ENCODE data around the gene TMOD4. TPM values are rescaled to one million over a fixed set of nuclear protein-coding genes. Genes with fewer than 3 reads are reported as not detected.
A peak's percentile ranks its signal among the peaks of the same experiment; 100 is the strongest.

TMOD4 gene
- total and polyA plus RNA-seq, 2 of the 13 experiments (the other 11 are each of a cell fraction or from before 2014, with no cell fraction given): 0.66 TPM; not detected in 1

DNA sequence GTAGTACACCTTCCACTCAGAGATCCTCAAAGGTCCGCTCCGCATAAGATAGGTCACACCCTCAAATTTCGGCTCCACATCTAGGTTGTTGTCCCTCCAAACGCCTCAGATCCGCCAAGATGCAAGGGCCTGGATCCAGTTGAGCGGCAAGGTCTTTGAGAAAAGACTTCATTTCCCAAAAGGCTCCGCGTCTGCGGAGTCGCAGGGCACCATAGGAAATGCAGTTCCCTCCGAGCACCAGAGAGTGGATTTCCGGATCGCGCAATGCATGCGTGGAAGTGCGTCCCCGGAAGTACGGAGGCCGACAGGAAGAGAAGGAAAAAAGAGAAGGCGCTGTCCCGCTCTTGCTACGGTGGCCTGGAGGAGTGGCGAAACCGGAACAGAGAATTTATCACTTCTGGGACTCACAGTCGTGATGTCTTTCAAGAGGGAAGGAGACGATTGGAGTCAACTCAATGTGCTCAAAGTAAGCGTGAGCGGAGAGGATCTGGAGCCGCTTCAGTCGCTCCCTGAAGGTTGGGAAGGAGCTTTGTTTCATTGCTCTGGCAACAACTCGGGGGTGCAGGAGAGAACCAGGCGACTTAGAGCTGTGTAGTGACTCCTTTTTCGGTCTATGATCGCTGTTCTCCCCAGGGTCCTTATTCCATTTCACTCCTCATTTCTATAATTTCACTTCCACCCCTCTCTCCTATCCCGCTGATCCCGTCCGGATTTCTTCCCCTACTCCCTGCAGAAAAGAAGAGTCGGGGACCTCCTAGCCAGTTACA is 9.9 kb downstream of the TMOD4 start, which contains the start of the genes LYSMD1 and SCNM1 (continued):
- TF ChIP-seq, protein P1, sequence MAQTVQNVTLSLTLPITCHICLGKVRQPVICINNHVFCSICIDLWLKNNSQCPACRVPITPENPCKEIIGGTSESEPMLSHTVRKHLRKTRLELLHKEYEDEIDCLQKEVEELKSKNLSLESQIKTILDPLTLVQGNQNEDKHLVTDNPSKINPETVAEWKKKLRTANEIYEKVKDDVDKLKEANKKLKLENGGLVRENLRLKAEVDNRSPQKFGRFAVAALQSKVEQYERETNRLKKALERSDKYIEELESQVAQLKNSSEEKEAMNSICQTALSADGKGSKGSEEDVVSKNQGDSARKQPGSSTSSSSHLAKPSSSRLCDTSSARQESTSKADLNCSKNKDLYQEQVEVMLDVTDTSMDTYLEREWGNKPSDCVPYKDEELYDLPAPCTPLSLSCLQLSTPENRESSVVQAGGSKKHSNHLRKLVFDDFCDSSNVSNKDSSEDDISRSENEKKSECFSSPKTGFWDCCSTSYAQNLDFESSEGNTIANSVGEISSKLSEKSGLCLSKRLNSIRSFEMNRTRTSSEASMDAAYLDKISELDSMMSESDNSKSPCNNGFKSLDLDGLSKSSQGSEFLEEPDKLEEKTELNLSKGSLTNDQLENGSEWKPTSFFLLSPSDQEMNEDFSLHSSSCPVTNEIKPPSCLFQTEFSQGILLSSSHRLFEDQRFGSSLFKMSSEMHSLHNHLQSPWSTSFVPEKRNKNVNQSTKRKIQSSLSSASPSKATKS (CRISPR knock-in tag; IDR thresholded peaks at IDR 0.05): no peak
- TF ChIP-seq ZFP90 (CRISPR knock-in tag; IDR thresholded peaks at IDR 0.05; ENCODE audit: borderline replicate concordance) (peak; percentile 70; the same call in 1 of the 2 replicates), SP2 (CRISPR knock-in tag; IDR thresholded peaks at IDR 0.05) (0 out of 2 replicates have a peak, but pooled peaks have one; percentile 16), ZNF142 (CRISPR knock-in tag; IDR thresholded peaks at IDR 0.05) (0 out of 2 replicates have a peak, but pooled peaks have one; percentile 72), NCOA2 (CRISPR knock-in tag; IDR thresholded peaks at IDR 0.05) (peak; percentile 67), MXI1 (IDR thresholded peaks at IDR 0.05; ENCODE audit: borderline replicate concordance, low read depth, low read length) (peak; percentile 88; the same call in 1 of the 3 replicates), ZSCAN22 (CRISPR knock-in tag; IDR thresholded peaks at IDR 0.05) (no peak), ZNF605 (CRISPR knock-in tag; IDR thresholded peaks at IDR 0.05) (peak; percentile 90), ZBTB7B (CRISPR knock-in tag; IDR thresholded peaks at IDR 0.05) (peak; percentile 37; the same call in 1 of the 2 replicates), ZBTB40 (IDR thresholded peaks at IDR 0.05) (peak; percentile 54; the same call in 1 of the 2 replicates), ZBTB40 (CRISPR knock-in tag; IDR thresholded peaks at IDR 0.05) (peak; percentile 69)

All from HepG2 (cell line).